Ishikawa (cell line): ENCODE results near the gene NKAIN2.

Experiments
- EGR1 ChIP-seq: IDR thresholded peaks from 2 replicates; pipeline ENCODE4 v1.6.1; 2012
- REST ChIP-seq: IDR thresholded peaks from 2 replicates; pipeline ENCODE4 v1.6.1; 2012; ENCODE audit warnings: low read depth, mild to moderate bottlenecking
- TAF1 ChIP-seq: IDR thresholded peaks from 2 replicates; pipeline ENCODE4 v1.6.1; 2012; ENCODE audit warnings: low read depth, mild to moderate bottlenecking
- TEAD4 ChIP-seq: IDR thresholded peaks from 2 replicates; pipeline ENCODE4 v1.6.1; 2012
- YY1 ChIP-seq: IDR thresholded peaks from 2 replicates; pipeline ENCODE4 v1.6.1; 2012; ENCODE audit warnings: low read depth
- ZBTB7A ChIP-seq: IDR thresholded peaks from 2 replicates; pipeline ENCODE4 v1.6.1; 2012; ENCODE audit warnings: low read depth
- TF ChIP-seq, protein P1 (sequence below): IDR thresholded peaks from 2 replicates; pipeline ENCODE4 v1.6.1; 2012

DNA sequence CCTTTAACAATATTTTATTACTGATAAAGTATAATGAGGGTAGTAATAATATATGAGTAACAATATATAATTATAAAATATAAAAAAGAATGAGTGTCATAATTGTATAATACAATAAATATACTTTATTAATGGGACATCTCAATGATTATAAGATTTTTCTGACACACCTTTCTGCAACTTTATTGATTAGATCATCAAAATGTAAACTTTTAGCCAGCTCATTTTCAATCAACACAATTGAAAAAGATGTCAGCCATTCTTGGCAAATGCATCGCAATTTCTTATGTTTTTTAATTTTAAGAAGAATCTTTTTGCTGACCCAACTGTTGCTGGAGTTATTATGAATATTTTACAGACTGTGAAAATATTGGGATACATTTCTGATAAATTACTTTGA is 1026.2 kb downstream of the NKAIN2 start:
- TF ChIP-seq, protein P1, sequence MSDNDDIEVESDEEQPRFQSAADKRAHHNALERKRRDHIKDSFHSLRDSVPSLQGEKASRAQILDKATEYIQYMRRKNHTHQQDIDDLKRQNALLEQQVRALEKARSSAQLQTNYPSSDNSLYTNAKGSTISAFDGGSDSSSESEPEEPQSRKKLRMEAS, result no peak
- TF ChIP-seq TAF1 (no peak), YY1 (no peak), TEAD4 (no peak), REST (no peak), ZBTB7A (no peak), EGR1 (no peak)
